ENCODE measurements around the gene SMTN.

SMTN gene

GRCh38 chr22:31082606-31083376 is 1.7 kb downstream of the SMTN start:
- in situ Hi-C loops (cut with HindIII; ENCODE audit: low sequenced_read_pairs): no loop called here
- peak; percentile 25 for TF ChIP-seq CTCF (IDR thresholded peaks at IDR 0.05; ENCODE audit: low read depth, low read length, missing control alignments)
- H3K4me3 ChIP-seq (ENCODE audit: low read depth, low read length): peak overlapping the region; percentile 61
- DNase-seq (ENCODE audit: low read depth): no peak

GRCh38 chr22:31083377-31083768 is 2.3 kb downstream of the SMTN start:
- in situ Hi-C loops (cut with HindIII; ENCODE audit: low sequenced_read_pairs): no loop called here
- no peak overlapping the region for H3K4me3 ChIP-seq (ENCODE audit: low read depth, low read length)
- no peak for DNase-seq (ENCODE audit: low read depth)
- TF ChIP-seq CTCF (IDR thresholded peaks at IDR 0.05; ENCODE audit: low read depth, low read length, missing control alignments): no peak

GRCh38 chr22:31083923-31084810 is 3.0 kb downstream of the SMTN start:
- no peak for DNase-seq (ENCODE audit: low read depth)
- no peak for TF ChIP-seq CTCF (IDR thresholded peaks at IDR 0.05; ENCODE audit: low read depth, low read length, missing control alignments)
- in situ Hi-C loops (cut with HindIII; ENCODE audit: low sequenced_read_pairs): no loop called here
- H3K4me3 ChIP-seq (ENCODE audit: low read depth, low read length): peak overlapping the region; percentile 75

- in situ Hi-C loops (cut with HindIII; ENCODE audit: low sequenced_read_pairs): no loop called here
- DNase-seq (ENCODE audit: low read depth): no peak
- H3K4me3 ChIP-seq (ENCODE audit: low read depth, low read length): peak overlapping the region; percentile 75
- peak; percentile 85 for TF ChIP-seq CTCF (IDR thresholded peaks at IDR 0.05; ENCODE audit: low read depth, low read length, missing control alignments)
Measured at GRCh38 chr22:31084811-31085492, 3.8 kb downstream of the SMTN start.

GRCh38 chr22:31085493-31085824 is 4.3 kb downstream of the SMTN start:
- in situ Hi-C loops (cut with HindIII; ENCODE audit: low sequenced_read_pairs): no loop called here
- peak overlapping the region; percentile 75 for H3K4me3 ChIP-seq (ENCODE audit: low read depth, low read length)
- no peak for TF ChIP-seq CTCF (IDR thresholded peaks at IDR 0.05; ENCODE audit: low read depth, low read length, missing control alignments)
- no peak for DNase-seq (ENCODE audit: low read depth)

- in situ Hi-C loops (cut with HindIII; ENCODE audit: low sequenced_read_pairs): no loop called here
- peak overlapping the region; percentile 75 for H3K4me3 ChIP-seq (ENCODE audit: low read depth, low read length)
- no peak for TF ChIP-seq CTCF (IDR thresholded peaks at IDR 0.05; ENCODE audit: low read depth, low read length, missing control alignments)
- no peak for DNase-seq (ENCODE audit: low read depth)
Measured at GRCh38 chr22:31085928-31086327, 4.8 kb downstream of the SMTN start.

All from astrocyte of the cerebellum (primary cell).